SW 1271 (cell line): Measurements from ENCODE around the gene ANO3.

Source experiments
- DNase-seq, 2 experiments: peaks; one replicate each; lab custom pipeline; 2025; lab: John Stamatoyannopoulos, UW

Gene ANO3

GRCh38 chr11:26493616-26494015 lies 161.7 kb downstream of the ANO3 start:
- no peak for DNase-seq

- no peak for DNase-seq
Observed at GRCh38 chr11:26507229-26507628, 175.3 kb downstream of the ANO3 start.

- no peak for DNase-seq
Observed at GRCh38 chr11:26510164-26510563, 178.2 kb downstream of the ANO3 start.

- no peak for DNase-seq
Observed at GRCh38 chr11:26510756-26511155, 178.8 kb downstream of the ANO3 start.

- DNase-seq = no peak
Observed at GRCh38 chr11:26512196-26512595, 180.3 kb downstream of the ANO3 start.

GRCh38 chr11:26519469-26519868 lies 187.5 kb downstream of the ANO3 start:
- DNase-seq = no peak

- DNase-seq = no peak
Observed at GRCh38 chr11:26522912-26523610, 191.1 kb downstream of the ANO3 start.

GRCh38 chr11:26527685-26528084 lies 195.8 kb downstream of the ANO3 start:
- DNase-seq = no peak

- DNase-seq = no peak
Observed at GRCh38 chr11:26537341-26537740, 205.4 kb downstream of the ANO3 start.

GRCh38 chr11:26539517-26539916 lies 207.6 kb downstream of the ANO3 start:
- no peak for DNase-seq

GRCh38 chr11:26541870-26542269 lies 209.9 kb downstream of the ANO3 start:
- DNase-seq = no peak

GRCh38 chr11:26549176-26549575 lies 217.2 kb downstream of the ANO3 start:
- no peak for DNase-seq

GRCh38 chr11:26550022-26550421 lies 218.1 kb downstream of the ANO3 start:
- no peak for DNase-seq

GRCh38 chr11:26551186-26551801 lies 219.4 kb downstream of the ANO3 start:
- DNase-seq = peak in 1 of 2 experiments; percentile 2

GRCh38 chr11:26553182-26553581 lies 221.3 kb downstream of the ANO3 start:
- no peak for DNase-seq

- DNase-seq = no peak
Observed at GRCh38 chr11:26554455-26554854, 222.5 kb downstream of the ANO3 start.

- DNase-seq = no peak
Observed at GRCh38 chr11:26556582-26556981, 224.7 kb downstream of the ANO3 start.

- no peak for DNase-seq
Observed at GRCh38 chr11:26557666-26558065, 225.7 kb downstream of the ANO3 start.

GRCh38 chr11:26558190-26558589 lies 226.3 kb downstream of the ANO3 start:
- DNase-seq = no peak

GRCh38 chr11:26569646-26570045 lies 237.7 kb downstream of the ANO3 start:
- no peak for DNase-seq

- no peak for DNase-seq
Observed at GRCh38 chr11:26571861-26572654, 240.1 kb downstream of the ANO3 start, which contains the start of gene MUC15. Gene MUC15, minus strand, starts transcription at chr11:26572263. Its CDS starts 5,169 bp downstream, at chr11:26567094.

- DNase-seq = no peak
Observed at GRCh38 chr11:26572770-26573402, 241.0 kb downstream of the ANO3 start.
